IPS-18c (cell line): ENCODE measurements around the gene AVPR1B.

Experiments used
- H3K4me3 ChIP-seq: 2 replicates; pipeline ENCODE4 v1.7.0; 2013; ENCODE audit warnings: low read depth, mild to moderate bottlenecking, low read length, moderate library complexity; ENCODE audit not compliant: insufficient read depth
- H3K9me3 ChIP-seq: one replicate; pipeline ENCODE4 v1.6.1; 2013; ENCODE audit warnings: mild to moderate bottlenecking, low read length, moderate library complexity; ENCODE audit not compliant: control insufficient read depth, insufficient read depth

AVPR1B gene

DNA sequence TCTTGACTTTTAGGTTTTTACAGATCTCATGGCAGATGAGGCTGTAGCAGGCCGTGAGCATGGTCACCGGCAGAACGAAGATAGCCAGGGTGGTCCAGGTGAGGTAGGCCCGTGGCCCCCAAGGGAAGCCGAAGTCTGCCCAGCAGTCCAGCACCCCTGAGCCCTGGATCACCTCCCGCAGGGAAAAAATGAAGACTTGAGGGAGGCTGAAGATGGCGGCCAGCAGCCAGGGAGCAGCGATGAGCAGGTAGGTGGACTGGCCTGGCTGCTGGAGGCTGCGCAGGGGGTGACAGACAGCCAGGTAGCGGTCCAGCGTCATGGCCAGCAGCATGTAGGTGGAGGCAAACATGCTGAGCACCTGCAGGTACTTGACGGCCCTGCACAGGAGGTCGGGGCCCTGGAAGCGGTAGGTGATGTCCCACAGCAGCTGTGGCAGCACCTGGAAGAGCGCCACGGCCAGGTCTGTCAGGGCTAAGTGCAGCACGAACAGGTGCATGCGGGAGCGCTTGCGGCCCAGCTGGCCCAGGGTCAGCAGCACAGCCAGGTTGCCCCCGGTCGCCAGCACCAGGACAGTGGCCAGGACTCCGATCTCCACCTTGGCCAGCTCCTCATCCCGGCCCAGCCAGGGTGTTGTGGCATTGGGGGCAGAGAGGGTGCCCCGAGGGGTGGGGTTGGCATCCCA is 856 bp downstream of the AVPR1B start:
- no peaks in the 10 kb centered on the region for H3K9me3 ChIP-seq
- H3K4me3 ChIP-seq = peak overlapping the region; percentile 71; the same call in 1 of the 2 replicates

DNA sequence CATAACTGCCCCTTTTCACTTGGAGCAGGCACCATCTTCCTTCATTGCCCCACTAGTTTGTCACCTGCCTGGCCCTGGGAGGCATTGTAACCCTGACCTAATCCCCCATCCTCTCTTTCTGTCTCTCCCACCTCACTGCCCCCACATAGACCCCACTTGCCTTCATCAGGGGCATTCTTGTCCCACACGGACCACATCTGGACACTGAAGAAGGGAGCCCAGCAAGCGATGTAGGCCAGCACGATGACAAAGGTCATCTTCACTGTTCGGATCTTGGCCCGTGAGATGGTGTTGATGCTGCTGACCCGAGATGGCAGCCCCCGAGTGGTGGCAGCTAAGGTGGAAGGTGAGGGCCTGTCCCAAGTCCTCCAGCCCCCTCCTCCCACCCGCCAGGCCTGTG is 1.4 kb downstream of the AVPR1B start:
- H3K4me3 ChIP-seq = no peak overlapping the region
- no peaks in the 10 kb centered on the region for H3K9me3 ChIP-seq

DNA sequence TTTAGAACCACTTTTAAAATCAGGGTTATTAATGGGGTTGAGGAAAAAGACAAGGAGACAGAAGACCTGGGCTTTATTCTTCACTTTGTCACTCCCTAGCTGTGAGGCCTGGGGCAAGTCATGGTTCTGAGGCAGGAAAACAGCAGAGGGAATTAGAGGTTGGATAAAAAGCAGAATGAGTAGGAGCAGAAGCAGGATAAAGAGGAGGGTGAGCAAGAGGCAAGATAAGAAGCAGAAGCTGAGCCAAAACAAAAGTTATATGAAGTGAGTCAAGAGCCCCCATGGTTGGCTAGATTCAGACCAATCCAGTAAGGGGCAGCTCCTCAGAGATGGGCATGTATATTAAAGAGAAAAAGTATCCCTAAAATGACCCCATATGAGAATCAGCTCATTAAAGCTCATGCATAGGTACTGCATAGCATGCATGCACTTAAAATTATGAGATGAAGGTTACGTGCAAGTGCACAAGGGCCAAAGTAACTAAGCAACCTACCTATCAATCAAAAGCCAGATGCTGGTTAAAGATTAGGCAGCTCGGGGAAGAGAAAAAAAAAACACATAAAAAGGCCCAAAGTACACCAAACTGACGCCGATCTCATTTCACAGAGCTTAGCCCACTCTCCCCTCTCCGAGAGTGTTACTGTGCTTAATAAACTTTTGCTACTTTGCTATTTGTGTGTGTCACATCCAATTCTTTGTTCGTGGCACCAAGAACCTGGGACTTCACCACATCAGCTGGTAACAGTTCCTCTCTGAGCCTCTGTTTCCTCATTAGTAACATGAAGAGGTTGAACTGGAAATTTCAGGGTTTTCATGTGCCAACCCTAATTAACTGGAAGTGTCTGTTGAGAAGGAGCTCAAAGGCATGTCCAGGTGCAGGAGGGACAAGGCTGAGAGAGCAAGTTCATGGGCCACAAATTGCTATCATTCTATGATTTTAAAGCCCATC is 2.2 kb downstream of the AVPR1B start:
- no peaks in the 10 kb centered on the region for H3K9me3 ChIP-seq
- H3K4me3 ChIP-seq = no peak overlapping the region

DNA sequence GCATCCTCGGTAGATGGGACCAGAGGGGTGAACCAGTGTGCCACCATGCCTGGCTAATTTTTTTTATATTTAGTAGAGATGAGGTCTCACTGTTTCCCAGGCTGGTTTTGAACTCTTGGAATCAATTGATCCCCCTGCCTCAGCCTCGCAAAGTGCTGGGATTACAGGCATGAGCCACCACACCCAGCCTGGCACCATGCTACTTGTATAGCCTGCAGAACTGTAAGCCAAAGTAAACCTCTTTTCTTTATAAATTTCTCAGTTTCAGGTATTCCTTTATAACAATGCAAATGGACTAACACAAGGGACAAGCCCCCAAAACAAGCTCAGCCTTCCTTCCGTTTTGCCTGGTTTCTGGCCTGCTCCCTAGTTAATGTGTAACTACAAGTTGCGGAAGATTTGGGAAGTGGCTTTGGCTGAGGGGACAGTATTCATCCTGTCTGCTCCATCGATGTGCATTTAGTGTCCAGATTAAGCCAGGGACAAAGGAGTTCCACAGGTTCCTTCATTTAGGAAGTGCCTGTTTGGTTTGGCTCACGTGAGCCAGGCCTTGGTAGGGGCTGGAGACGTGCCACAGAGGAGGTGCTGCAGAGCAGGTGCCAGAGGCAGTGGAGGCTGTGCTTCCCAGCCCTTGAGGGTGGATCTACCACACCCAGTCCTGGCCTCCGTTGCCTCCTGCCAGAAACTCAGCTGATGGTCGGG is 4.4 kb downstream of the AVPR1B start:
- H3K4me3 ChIP-seq = no peak overlapping the region

DNA sequence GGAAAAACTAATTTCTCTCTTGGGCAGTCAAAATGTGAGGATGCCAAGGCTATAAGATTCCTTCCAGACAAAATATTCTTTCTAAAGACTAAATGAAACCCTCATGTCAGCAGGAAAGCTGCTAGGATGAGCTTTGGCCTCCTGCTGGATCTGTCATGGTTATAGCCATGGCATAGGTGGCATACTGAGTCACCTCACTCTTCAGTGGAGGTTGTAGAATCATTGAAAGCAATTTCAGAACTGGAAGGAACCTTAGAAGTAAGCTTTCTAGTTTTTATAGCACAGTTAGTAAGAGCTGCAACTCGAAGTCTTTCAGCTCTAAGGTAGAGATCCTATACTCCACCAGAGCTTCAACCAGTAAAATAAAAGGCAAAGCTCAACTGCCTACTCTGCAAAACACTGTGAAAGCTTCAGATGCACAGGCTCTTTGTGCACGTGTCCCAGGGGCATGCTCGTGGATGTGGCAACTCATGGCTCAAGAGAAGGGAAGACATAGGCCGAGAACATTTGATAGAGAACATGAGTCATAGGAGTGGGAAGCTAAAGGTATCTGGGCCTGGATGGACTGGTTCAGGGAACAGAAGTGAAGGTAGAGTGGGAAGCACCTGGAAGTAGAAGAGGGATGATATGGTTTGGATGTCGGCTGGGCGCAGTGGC is 5.8 kb downstream of the AVPR1B start:
- Histone ChIP-seq H3K4me3 (no peak overlapping the region), H3K9me3 (no peaks in the 10 kb centered on the region)

More for the DNA sequence above, 4.4 kb downstream of the AVPR1B start:
- H3K9me3 ChIP-seq = no peaks in the 10 kb centered on the region

DNA sequence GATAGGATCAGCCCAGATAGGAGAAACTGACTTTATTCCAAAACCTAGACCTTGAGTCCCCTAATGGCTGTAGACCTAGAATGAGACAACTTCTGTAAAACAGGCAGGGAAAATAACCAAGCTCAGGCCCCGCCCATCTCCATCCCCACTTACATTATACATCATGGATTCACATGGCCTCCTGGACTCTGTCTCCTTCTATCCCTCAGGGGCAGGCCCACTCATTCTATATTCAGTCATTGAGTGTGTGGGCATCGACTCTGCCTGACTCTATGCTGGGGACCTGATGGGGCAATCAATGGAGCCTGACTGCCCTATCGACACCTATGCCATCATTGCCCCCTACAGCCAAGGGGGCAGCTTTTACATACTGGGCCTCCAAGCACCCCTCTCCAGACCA is 6.4 kb downstream of the AVPR1B start:
- Histone ChIP-seq H3K9me3 (no peaks in the 10 kb centered on the region), H3K4me3 (no peak overlapping the region)

DNA sequence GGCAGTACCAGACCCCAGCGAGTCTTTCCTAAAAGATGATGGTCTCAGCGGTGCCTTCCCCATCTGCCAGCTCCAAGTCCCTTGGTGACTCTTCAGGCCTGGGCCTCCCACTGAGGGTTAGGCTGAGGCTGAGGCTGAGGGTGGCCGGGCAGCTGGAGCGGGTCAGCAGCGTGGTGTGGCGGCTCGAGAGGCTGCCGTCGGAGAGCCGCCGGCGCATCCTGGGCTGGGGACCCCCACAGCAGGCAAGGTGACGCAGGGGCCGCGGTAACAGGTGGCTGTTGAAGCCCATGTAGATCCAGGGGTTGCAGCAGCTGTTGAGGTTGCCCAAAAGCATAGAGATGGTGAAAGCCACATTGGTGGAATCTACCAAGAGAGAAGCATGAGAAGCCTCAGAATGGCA is 7.0 kb downstream of the AVPR1B start:
- no peaks in the 10 kb centered on the region for H3K9me3 ChIP-seq
- no peak overlapping the region for H3K4me3 ChIP-seq

DNA sequence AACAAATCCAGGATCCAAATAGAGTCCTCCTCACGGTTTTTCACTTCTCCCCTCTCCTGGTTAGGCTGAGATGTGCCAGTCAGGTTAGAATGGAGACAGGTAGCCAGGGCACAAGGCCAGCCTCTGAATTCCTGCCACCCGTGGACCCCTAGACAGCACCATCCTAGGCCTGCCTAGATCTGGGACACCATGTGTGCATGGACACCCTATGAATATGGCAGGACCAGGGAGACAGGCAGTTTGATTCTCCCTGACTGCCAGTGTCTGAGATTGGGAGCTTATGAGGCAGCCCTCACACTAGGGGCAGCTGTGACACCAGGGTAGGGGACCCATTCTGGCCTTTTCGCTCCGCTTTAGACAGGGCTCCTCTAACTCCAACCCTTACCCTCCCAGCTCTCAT is 7.5 kb downstream of the AVPR1B start:
- Histone ChIP-seq H3K4me3 (no peak overlapping the region), H3K9me3 (no peaks in the 10 kb centered on the region)

DNA sequence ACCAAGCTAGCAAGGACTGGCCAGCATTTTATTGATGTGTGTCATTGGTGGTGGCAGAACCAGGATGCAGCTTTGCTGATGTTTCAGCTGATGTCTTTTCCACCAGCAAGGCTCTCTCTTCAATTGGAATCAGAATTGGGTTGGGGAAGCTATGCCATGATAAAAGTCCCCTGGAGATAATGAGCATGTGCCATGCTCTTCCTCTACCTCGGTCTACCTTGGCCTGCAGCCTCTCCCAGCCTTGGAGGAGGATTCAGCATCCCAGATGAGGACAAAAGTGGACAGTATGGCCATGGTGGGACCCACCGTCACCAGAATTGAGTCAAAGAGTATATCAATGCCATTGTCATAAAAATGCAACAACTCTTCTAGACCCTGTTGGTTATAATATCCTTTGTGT is 8.6 kb downstream of the AVPR1B start:
- H3K9me3 ChIP-seq = no peaks in the 10 kb centered on the region
- no peak overlapping the region for H3K4me3 ChIP-seq

DNA sequence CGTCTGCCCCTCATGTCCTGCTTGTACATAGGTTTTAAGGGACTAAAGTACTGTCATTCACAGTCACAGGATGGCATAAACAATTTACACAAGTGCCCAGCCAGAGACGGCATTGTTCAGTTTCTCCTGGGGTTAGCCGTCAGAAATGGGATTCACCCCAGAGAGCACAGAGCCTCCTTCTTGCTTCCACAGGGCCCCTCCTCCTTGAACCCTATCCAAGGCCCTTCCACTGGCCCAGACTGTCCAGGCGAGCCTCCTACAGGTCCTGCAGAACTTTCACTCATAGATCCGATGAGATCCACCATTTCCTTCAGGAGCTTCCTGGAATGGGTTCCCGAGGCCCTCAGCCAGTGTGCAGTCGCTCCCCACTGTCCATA is 10.0 kb downstream of the AVPR1B start:
- Histone ChIP-seq H3K9me3 (no peaks in the 10 kb centered on the region), H3K4me3 (no peak overlapping the region)

DNA sequence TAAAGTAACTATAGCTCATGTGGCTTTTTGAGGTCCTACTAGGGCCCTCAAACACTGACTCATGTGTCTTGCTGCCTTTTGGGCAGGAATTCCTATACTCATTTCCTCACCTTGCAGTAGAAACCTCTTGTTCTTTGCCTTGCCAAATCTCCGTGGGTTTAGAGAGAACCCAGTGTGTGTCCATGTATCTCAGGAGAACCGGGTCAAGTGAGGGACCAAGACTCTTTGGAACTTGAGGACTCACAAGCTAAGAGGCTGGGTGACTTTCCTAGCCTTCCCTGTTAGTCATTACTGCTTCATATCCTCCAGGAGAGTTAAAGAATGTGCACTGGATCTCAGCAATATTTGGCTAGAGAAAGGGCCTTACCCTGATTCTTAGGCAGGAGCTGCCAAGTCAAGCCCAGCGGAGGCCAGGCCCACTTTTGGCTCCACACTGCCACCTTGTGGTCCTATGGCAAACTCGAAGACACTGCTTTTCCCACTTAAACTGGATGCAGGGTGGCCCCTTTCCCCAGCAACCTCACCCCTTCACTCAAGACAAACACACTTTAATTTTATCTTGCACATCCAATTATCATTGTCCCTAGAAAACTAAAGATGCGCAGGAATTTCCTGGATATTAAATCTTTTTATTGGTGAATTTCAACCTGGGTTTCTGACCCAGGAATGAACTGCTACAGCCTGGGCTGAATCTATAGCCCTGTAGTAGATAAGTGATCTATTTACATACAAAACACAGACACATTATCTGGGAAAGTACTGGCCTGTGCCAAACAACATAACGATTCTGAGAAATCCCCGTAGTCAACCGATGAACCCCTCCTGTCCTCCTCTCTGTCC is 10.6 kb downstream of the AVPR1B start:
- no peak overlapping the region for H3K4me3 ChIP-seq

DNA sequence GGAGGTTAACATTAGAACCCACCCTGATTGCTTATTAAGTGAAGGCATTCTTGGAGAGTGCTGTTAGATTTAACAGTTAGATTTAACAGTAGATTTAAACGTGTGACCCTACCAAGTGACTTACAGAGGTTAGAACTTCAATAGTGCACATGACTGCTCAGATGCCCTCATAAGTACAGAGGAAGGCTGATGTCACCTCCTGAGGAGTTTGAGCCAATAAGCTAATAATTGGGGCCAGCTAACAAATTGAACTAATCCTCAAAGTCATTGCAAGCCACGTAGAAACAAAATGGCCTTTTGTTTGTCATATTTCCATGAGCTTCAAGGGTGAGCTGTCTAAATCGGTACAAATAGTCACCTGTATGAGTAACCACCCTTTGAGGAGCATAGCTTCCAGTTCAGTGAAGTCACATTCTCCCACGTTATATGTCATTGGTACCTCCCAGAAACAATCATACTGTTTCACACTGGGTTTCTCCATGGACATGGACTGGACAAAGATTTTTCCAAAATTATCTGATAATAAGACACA is 11.7 kb downstream of the AVPR1B start:
- Histone ChIP-seq H3K9me3 (no peaks in the 10 kb centered on the region), H3K4me3 (no peak overlapping the region)

More for the DNA sequence above, 10.6 kb downstream of the AVPR1B start:
- H3K9me3 ChIP-seq = no peaks in the 10 kb centered on the region

DNA sequence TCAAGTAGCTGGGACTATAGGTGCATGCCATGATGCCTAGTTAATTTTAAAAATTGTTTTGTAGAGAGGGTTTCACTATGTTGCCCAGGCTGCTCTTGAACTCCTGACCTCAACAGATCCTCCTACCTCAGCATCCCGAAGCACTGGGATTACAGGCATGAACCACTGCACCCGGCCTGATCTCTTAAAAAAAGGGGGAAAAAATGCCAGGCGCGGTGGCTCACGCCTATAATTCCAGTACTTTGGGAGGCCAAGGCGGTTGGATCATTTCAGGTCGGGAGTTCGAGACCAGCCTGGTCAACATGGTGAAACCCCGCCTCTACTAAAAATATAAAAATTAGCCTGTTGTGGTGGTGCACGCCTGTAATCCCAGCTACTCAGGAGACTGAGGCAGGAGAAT is 13.2 kb downstream of the AVPR1B start:
- Histone ChIP-seq H3K9me3 (no peaks in the 10 kb centered on the region), H3K4me3 (no peak overlapping the region)

DNA sequence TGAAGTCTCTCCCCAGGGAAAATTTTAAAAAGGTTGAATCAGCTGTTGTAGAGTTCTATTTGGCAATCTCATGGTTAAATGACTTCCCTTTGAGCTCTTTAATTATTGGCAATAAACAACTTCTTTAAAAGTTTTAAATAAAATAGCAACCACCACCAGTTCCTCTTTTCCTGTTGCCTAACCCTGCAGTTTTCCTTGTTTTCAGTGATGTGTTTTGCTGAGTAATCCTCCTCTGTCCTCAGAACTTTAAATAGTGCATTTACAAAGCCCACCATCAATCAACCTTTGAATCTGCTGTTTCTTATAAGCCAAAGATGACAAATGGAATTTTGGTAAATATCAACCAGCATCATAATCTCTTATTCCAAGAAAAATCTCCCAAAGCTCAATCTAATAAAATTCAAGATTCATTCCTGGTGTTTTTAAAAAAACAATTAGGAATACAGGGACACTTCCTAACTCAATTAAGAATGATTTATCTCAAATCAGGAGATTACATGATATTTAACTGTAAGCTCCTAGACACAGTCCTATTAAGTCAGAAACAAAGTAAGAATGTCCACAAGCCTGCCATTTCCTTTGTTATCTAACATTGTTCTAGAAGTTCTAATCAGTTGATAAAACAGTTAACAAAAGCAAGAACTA is 14.8 kb downstream of the AVPR1B start:
- no peaks in the 10 kb centered on the region for H3K9me3 ChIP-seq
- H3K4me3 ChIP-seq = no peak overlapping the region

DNA sequence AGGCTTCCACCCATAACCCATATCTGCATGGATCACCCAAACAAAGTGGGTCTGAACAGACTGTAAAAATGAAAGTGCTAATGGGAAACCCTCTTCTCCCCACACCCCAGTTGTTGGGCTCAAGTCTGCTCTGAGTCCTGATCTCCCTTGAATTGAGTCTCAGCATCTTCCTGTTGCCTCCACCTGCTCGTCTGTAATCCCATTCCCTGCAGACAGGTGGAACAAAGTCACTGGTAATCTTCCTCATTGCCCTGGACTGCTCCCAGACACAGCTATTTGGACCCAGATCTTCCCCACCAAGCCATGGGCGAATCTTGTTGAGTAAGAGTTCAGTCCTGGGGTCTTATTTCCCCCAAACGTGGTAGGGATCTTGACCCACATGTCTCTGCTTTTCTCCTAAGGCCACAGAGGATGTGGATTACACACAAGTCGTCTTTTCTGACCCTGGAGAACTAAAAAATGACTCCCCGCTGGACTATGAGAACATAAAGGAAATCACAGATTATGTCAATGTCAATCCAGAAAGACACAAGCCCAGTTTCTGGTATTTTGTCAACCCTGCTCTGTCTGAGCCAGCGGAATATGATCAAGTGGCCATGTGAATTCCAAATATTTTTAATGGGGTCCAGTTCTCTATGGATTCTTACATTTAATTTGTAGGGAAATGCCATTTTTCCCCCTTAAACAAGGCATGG is 15.7 kb downstream of the AVPR1B start:
- Histone ChIP-seq H3K4me3 (no peak overlapping the region), H3K9me3 (no peaks in the 10 kb centered on the region)
